Measurements from ENCODE around the gene MYOCOS. TPM values are rescaled to one million over a fixed set of nuclear protein-coding genes. Genes with fewer than 3 reads are reported as not detected.
"Not testable (repeated sequence)": the region's sequence is repeated elsewhere in the genome, so short reads cannot be mapped to it uniquely, and the experiment has no call there.

Gene MYOCOS
- total RNA-seq, 1 experiment from 2014 or later, result not detected

DNA sequence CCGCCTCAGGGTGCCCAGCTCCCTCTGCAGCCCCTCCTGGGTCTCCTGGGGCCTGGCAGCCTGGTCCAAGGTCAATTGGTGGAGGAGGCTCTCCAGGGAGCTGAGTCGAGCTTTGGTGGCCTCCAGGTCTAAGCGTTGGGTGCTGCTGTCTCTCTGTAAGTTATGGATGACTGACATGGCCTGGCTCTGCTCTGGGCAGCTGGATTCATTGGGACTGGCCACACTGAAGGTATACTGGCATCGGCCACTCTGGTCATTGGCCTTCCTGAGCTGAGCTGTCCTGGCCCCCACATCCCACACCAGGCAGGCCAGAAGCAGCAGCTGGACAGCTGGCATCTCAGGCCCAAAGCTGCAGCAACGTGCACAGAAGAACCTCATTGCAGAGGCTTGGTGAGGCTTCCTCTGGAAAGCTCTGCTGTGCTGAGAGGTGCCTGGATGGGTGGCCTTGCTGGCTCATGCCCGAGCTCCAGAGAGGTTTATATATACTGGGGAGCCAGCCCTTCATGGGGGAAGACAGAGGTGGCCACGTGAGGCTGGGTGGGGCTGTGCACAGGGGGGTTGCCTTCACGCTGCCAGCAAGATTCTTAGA, 30.3 kb downstream of the MYOCOS start, which contains the start of gene MYOC:
TSS of gene MYOC (minus strand) at position 455 of the 589 bp plus-strand sequence. CDS start at position 378, 77 bp downstream.
- in situ Hi-C loops (cut with HindIII; ENCODE audit: low pct_unique_long_range_greater_than_20kb, low sequenced_read_pairs), result no loop called here

DNA sequence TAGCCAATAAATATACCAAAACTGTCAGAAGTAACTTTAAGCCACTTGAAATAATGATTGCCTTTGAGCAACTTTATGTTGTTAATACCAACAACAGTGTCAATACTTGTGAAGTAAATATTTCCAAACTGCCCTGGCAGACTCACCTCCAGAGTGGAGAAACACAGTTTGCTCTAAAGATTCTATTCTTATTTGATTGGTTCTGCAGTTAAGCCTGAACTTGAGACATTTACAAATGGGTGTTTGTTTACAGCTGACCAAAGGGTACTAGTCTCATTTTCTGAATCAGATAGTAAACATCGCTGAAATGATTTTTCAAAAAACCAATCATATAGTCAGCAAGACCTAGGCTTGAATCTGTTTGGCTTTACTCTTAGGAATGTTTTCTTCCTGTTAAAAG, 31.8 kb downstream of the MYOCOS start:
- peak; percentile 8 for DNase-seq (ENCODE audit: low read depth, low spot score)
- in situ Hi-C loops (cut with HindIII; ENCODE audit: low pct_unique_long_range_greater_than_20kb, low sequenced_read_pairs), result no loop called here

More for the DNA sequence above, 30.3 kb downstream of the MYOCOS start, which contains the start of gene MYOC:
- DNase-seq (ENCODE audit: low read depth, low spot score), result no peak

DNA sequence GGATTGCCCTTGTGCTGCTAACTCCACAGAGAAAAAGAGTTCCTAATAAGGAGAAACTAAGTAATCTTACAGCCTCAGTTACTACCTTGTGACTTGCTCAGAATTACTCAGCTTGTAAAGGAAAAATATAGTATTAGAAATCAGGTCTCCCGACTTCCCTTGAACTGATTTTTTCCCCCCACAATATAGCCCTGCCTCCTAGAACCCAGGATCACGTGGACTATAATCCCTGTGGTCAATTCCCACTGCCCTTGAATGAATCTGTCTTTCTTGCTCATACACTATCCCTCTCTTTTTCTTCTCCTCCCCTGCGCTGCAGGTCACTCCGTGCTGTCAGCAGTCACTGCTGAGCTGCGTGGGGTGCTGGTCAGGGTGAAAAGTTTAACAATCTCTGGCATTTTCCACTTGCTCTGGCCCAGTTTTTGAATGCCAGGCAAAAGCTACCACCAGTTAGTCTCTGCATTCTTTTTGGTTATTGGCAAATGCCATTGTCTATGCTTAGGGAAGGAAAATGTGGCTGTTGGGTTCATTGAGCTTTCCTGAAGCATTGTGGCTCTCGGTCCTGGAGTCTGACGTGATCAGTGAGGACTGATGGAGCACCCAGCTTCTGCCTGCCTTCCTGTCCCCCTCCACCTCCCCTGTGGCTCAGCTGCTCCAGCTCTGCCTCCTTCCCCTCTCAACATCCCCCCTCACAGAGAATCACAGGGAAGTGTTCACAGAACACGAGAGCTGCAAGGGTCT, 32.3 kb downstream of the MYOCOS start:
- peak; percentile 35 for DNase-seq (ENCODE audit: low read depth, low spot score)
- in situ Hi-C loops (cut with HindIII; ENCODE audit: low pct_unique_long_range_greater_than_20kb, low sequenced_read_pairs), result no loop called here

DNA sequence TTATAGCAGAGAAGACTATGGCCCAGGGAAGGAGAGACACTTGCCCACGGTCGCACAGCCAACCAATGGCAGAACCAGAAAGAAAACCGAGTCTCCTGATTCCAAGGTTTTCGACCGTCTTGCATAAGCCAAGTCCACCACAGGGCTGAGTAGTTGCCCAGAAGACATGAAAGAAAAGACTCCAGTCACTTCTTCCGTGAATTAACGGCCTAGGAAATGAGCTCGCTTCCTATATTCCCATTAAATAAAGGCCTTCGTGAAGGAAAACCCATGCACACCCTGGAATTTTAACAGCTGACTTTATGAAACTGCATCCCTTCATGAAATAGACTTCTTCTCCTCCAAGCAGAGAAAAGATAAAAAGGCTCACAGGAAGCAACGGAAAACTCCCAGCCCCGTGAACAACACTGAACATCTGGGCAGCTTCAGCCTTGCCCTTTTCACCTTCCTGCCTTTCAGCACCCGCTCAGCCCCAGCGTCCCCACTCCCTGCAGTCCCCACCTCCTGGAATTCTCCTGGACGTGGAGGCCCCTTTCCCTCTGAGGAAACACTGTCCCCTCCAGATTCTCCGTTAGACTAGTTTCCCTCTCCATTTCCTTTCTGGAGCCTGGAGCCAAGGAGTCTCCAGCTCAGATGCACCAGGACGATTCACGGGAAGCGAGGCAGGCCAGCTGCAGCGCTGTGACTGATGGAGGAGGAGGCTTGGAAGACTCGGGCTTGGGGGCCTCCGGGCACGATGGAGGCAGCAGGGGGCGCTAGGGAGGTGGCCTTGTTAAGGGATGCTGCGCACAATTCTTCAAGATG, 33.1 kb downstream of the MYOCOS start:
- DNase-seq (ENCODE audit: low read depth, low spot score), result peak; percentile 81
- in situ Hi-C loops (cut with HindIII; ENCODE audit: low pct_unique_long_range_greater_than_20kb, low sequenced_read_pairs), result no loop called here

DNA sequence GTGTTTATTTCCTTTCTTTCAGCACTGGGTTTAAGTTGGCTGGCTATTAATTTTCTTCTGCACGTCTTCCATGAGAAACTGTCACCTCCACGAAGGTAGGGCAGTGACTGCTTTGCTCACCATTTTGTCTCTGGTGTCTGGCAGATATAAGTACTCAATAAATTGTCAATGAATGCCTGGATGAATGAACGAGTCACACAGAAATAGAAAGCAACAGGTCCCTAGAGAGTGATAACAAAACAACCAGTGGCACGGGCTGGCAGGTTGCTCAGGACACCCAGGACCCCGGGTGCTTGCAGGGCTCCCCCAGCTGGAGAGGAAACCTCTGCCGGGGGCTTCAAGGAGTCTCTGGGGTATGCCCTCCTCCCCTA, 33.7 kb downstream of the MYOCOS start:
- DNase-seq (ENCODE audit: low read depth, low spot score), result no peak
- in situ Hi-C loops (cut with HindIII; ENCODE audit: low pct_unique_long_range_greater_than_20kb, low sequenced_read_pairs), result no loop called here

DNA sequence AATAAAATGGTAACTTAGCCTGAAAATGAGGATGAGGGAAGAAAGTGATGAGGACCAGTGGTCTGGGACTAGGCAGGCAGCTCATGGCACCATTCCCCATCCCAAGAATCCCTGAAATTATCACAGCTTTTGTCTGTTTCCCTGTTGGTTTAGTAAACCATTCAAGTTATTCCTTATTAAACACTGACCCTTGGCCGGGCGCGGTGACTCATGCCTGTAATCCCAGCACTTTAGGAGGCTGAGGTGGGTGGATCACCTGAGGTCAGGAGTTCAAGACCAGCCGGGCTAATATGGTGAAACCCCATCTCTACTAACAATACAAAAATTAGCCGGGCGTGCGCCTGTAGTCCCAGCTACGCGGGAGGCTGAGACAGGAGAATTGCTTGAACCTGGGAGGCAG, 34.2 kb downstream of the MYOCOS start:
- DNase-seq (ENCODE audit: low read depth, low spot score); in situ Hi-C loops (cut with HindIII; ENCODE audit: low pct_unique_long_range_greater_than_20kb, low sequenced_read_pairs): not testable (repeated sequence)

DNA sequence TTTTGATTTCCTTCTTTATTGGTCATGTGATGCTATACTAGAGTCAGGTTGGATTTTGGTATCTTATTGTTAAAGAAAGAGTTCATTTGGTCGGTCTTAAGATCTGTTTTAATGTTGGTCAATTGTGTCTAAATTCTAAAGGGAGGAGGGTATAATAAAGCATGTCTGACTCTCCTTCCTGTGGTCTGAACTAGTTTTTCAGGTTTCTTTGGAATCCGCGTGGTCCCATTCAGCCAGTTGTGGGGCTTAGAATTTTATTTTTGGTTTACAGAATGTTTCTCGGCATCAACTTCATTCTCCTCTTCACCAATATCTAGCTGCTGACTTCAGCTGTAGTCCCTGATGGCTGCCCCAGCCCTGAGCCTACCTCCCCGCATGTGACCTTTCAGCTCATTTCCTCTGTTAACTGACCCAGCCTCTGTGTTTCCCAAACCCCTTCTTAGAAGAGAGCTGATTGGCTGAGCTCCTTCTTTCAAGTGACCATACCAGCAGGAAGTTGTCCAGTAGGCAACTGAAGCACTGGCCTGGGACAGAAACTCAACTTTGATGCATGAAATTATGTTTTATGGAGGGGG, 39.1 kb downstream of the MYOCOS start:
- no peak for DNase-seq (ENCODE audit: low read depth, low spot score)
- in situ Hi-C loops (cut with HindIII; ENCODE audit: low pct_unique_long_range_greater_than_20kb, low sequenced_read_pairs), result no loop called here

DNA sequence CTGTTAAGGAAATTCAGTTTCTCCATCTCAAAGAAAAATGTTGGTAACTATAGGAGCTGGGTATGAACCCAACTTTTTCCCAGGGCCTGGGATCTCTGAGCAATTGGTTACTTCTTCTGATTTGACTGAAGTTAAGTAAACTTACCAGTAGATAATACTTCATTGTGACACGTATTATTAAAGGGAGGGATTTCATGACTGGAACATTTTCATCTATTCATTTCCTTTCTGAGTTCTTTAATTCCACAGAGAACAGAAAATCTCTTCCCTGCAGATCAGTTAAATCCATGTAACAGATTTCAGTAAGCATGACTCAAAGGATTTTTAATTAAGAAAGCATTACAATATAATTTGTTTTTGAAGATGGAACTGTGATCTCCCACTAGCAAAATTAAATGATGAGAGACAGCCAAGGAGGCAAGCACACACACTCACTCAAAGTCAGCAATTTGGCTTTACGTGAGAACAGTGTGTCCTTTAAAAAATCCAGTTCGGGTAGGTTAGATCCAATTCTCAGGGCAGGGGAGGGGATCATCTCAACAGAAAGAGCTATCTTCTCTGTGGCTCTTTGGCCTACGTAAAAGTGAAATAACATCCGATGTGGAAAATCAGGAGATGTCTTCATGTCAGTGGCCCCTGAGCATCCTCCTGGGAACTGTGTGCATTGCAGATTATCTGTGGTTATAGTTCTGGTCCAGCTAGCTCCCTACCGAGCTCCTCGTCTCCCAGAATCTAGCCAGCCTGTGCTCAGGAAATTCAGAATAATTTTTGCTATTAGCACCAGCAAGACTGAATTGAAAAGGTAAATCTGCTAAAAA, 41.2 kb downstream of the MYOCOS start:
- in situ Hi-C loops (cut with HindIII; ENCODE audit: low pct_unique_long_range_greater_than_20kb, low sequenced_read_pairs), result no loop called here
- no peak for DNase-seq (ENCODE audit: low read depth, low spot score)

DNA sequence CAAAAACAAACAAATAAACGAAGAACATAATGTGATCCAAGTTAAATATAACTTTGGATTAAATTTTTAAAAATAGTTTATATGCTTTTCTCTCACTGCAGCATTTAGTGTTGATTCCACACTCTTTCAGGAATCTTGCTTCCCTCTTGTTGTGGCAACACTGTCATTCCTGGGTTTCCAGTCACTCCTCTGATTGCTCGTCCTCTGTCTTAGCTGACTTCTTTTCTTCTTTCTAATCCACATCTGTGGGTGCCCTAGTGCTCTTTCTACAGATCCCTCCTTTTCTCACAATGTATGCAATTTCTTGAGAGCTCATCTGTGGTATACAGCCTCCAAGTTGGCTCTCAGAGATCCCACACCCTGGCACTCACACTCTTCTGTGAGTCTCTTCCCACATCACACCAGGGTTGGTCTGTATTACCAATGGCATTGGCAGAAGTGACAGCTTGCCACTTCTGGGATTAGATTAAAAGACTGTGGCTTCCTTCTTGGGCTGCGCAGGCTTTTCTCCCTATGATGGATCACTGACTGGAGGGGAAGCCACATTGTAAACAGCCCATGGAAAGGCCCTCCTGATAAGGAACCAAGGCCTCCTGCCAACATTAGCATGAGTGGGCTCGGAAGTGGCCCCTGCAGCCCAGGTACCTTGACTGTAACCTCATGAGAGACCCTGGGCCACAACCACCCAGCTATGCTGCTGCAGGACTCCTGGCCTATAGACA, 42.0 kb downstream of the MYOCOS start:
- in situ Hi-C loops (cut with HindIII; ENCODE audit: low pct_unique_long_range_greater_than_20kb, low sequenced_read_pairs), result no loop called here
- DNase-seq (ENCODE audit: low read depth, low spot score), result no peak

DNA sequence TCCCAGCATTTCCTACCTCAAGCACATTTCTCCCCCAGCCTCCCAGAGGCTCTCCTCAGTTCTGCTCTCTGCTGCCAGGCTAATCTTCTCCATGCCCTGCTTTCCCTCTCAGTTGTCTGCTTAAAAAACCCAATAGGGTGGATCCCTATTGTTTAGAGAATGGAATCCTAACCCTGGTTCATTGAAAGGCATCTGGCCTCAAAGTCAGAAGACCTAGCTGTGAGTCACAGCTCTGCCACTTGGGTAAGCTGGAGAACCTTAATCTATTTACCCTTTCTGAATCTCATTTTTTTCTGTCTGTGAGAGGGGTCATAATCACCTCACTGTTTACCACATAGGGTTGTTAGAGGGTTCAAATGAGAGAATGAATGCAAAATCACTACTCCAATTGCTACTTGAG, 42.9 kb downstream of the MYOCOS start:
- no peak for DNase-seq (ENCODE audit: low read depth, low spot score)
- in situ Hi-C loops (cut with HindIII; ENCODE audit: low pct_unique_long_range_greater_than_20kb, low sequenced_read_pairs), result no loop called here

DNA sequence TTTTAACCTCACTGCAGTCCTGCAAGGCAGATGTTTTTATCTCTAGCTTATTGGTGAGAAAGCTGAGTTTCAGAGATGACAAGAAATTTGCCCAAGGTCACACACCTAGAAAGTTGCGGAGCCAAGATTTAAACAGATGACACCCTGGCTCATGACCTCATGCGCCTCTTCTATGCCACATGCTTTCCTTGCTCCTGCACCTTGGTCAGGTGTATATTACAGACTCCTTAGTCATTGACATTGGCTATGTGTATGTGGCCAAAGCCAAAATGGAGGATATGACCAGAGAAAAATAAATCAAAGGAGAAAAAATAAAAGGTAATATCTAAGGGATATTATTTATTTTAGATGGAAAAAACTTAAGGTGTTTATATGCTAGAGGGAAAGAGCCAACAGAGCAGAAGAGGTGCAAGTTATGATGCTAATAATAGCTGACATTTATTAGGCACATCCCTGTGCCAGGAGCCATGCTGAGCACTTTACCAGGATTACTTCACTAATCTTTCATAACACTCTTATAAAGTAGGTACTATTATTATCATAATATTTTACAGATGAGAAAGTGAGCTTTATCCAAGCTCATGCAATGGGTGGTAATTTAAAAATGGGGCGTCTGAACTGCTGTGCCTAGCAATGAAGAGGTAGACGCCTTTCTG, 44.2 kb downstream of the MYOCOS start:
- DNase-seq (ENCODE audit: low read depth, low spot score), result no peak
- in situ Hi-C loops (cut with HindIII; ENCODE audit: low pct_unique_long_range_greater_than_20kb, low sequenced_read_pairs), result no loop called here

DNA sequence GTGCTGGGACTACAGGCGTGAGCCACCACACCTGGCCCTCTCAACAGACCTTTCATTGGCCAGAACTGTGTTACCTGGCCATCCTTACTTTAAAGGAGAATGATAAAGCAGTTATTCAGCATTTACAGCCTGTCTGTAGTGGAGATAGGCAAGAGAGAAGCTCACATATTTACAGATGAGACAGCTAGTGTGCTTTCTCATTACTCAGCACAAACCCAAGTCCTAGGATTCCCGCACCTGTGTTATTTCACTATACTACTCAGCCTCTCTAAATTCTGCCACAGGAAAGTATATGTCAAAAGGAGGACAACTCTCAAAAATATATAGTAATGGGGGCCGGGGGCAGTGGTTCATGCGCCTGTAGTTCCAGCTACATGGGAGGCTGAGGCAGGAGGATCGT, 46.3 kb downstream of the MYOCOS start:
- DNase-seq (ENCODE audit: low read depth, low spot score), result no peak
- in situ Hi-C loops (cut with HindIII; ENCODE audit: low pct_unique_long_range_greater_than_20kb, low sequenced_read_pairs), result no loop called here

DNA sequence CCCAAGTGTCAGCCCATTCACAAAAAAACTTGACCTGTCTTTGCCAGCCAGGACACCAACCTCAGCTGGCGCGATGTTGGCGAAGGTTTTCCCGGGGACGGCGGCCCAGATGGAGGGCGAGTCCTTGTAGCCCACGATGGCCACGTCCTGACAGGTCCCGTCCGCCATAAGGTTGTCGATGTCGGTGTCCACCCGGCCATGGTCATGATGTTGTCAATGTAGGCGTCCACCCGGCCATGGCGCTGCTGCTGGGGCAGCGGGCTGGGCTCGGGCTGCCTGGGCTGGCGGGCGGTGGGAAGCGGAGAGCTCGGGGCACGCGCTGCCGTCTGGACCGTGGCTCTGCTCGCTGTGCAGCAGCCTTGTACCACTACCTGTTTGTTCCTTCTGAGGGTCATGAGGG, 48.7 kb downstream of the MYOCOS start:
- no peak for DNase-seq (ENCODE audit: low read depth, low spot score)
- in situ Hi-C loops (cut with HindIII; ENCODE audit: low pct_unique_long_range_greater_than_20kb, low sequenced_read_pairs), result no loop called here

DNA sequence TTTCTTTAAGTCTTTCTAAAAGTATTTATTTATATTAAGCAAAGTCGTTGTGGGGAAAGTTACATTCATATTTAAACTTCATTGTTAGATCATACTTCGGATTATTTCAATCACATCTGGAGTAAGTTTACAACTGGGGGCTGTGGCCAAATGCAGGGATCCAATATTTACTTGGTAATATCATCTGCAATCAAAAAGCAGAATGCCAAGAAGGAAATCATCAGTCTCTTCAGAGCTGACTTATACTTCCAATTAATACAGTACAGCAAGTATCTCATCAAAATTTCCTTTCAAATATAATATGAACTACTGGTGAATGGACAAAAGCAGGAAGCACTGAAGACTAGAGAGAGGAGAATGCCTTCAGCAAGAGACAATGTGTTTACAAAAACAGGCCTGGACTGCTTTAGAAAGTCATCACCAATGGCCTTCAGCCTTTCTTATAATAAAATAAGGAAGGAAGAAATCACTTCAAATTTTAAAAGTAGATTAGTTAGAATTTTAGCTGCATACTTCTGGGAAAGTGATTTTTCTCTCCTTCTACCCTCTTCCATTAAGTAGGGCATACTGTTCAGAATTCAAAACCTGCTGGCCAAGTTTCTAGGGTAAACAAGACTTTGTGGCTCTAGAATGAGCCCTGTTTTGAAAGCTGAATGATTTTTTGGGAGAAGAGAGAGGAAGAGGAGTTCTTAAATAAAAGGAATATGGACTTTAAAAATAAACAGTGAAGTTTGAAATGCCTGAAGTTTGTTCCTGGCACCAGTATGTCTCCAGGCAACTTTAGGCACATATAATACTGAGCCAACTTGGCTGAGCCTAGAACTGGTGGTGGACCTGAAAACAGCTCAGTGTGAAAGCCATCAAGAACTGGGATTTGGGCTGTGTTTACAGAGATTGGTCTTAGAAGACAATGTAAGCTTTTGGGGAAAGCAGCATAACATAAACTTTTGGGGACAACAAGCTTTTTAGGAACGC, 52.7 kb downstream of the MYOCOS start:
- in situ Hi-C loops (cut with HindIII; ENCODE audit: low pct_unique_long_range_greater_than_20kb, low sequenced_read_pairs), result no loop called here
- DNase-seq (ENCODE audit: low read depth, low spot score), result no peak

All from SK-MEL-5 (cell line).